ENCODE measurements around the gene AGBL3. TPM values are rescaled to one million over a fixed set of nuclear protein-coding genes. Genes with fewer than 3 reads are reported as not detected.

The AGBL3 gene
- total and polyA plus RNA-seq, 7 experiments from 2014 or later: 0.51 to 6.6 (median 2.9) TPM

DNA sequence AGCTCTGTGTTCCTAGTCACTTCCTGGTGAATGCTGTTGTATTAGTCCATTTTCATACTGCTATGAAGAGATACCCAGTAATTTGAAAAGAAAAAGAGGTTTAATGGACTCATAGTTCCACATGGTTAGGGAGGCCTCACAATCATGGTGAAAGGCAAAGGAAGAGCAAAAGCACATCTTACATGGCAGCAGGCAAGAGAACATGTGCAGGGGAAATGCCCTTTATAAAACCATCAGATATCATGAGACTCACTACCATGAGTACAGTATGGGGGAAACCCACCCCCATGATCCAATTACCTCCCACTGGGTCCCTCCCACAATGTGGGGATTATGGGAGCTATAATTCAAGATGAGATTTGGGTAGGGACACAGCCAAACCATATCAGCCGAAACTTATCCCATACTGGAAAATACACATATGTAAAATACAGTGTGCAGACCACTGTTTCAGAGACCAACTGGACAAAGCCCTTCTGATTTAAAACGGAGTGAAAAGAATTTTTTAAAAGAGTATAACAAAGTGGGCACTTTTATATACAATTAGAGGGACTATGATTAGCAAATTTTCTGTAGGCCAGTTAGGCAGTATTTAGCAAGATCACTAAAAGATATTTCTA lies 176.2 kb downstream of the AGBL3 start:
- no peak overlapping the region for H3K4me3 ChIP-seq (ENCODE audit: low read length)
- peaks cover 0 to 20% (median 6%) of the 10 kb centered on the region in 11 donors for H3K9me3 Mint-ChIP-seq
- no peak for DNase-seq
- H3K4me3 Mint-ChIP-seq: no peak overlapping the region
- peaks cover 0 to 10% (median 0%) of the 10 kb centered on the region in 3 experiments for H3K9me3 ChIP-seq (ENCODE audit: control insufficient read depth in 2 of 3, low read length in 3 of 3)
- ATAC-seq: no peak
- no peaks in the 10 kb centered on the region for H3K27me3 ChIP-seq (ENCODE audit: control insufficient read depth in 2 of 2, insufficient read depth in 2 of 2, low read length in 2 of 2)
- H3K36me3 ChIP-seq (ENCODE audit: control insufficient read depth in 2 of 3, insufficient read depth in 3 of 3, low read length in 3 of 3): peaks cover 0 to 51% (median 10%) of the 10 kb centered on the region in 3 experiments
- intact Hi-C loops (cut with micrococcal nuclease): no loop called here
- H3K27ac ChIP-seq (ENCODE audit: low read depth, low read length): no peak overlapping the region
- ChIA-PET POLR2A (interaction anchor here (0.7 to 12.9 kb wide), 2 partner anchors 14 to 25 kb away, joined by 4 to 183 read pairs; partner anchors contain the start of gene TMEM140), CTCF (no interaction called here)
- peaks cover 27 to 67% (median 54%) of the 10 kb centered on the region in 7 donors for H3K4me1 Mint-ChIP-seq
- no peaks in the 10 kb centered on the region for H3K27me3 Mint-ChIP-seq
- H3K4me1 ChIP-seq (ENCODE audit: control insufficient read depth in 2 of 2, insufficient read depth in 2 of 2, low read length in 2 of 2): peaks cover 19 to 26% of the 10 kb centered on the region in 2 donors
- peaks cover 21 to 78% (median 66%) of the 10 kb centered on the region in 5 donors for H3K36me3 Mint-ChIP-seq
- H3K27ac Mint-ChIP-seq: peak overlapping the region in 8 of 9 donors; percentile 14 to 93 (median 58)

DNA sequence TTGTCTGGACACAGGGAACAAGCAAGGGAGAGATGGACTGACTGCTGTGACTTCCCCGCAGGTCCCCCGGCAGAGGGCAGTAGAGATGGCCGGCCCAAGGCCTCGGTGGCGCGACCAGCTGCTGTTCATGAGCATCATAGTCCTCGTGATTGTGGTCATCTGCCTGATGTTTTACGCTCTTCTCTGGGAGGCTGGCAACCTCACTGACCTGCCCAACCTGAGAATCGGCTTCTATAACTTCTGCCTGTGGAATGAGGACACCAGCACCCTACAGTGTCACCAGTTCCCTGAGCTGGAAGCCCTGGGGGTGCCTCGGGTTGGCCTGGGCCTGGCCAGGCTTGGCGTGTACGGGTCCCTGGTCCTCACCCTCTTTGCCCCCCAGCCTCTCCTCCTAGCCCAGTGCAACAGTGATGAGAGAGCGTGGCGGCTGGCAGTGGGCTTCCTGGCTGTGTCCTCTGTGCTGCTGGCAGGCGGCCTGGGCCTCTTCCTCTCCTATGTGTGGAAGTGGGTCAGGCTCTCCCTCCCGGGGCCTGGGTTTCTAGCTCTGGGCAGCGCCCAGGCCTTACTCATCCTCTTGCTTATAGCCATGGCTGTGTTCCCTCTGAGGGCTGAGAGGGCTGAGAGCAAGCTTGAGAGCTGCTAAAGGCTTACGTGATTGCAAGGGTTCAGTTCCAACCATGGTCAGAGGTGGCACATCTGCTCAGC lies 178.2 kb downstream of the AGBL3 start:
- Mint-ChIP-seq H3K4me3 (no peak overlapping the region), H3K27ac (peak overlapping the region in 8 of 9 donors; percentile 65 to 87 (median 78)), H3K9me3 (peaks cover 0 to 13% (median 6%) of the 10 kb centered on the region in 11 donors), H3K27me3 (no peaks in the 10 kb centered on the region), H3K4me1 (peaks cover 39 to 76% (median 59%) of the 10 kb centered on the region in 7 donors), H3K36me3 (peaks cover 15 to 76% (median 65%) of the 10 kb centered on the region in 5 donors)
- intact Hi-C loops (cut with micrococcal nuclease): no loop called here
- Histone ChIP-seq H3K27ac (ENCODE audit: low read depth, low read length) (no peak overlapping the region), H3K27me3 (ENCODE audit: control insufficient read depth in 2 of 2, insufficient read depth in 2 of 2, low read length in 2 of 2) (no peaks in the 10 kb centered on the region), H3K4me3 (ENCODE audit: low read length) (no peak overlapping the region), H3K36me3 (ENCODE audit: control insufficient read depth in 2 of 3, insufficient read depth in 3 of 3, low read length in 3 of 3) (peaks cover 0 to 56% (median 10%) of the 10 kb centered on the region in 3 experiments), H3K4me1 (ENCODE audit: control insufficient read depth in 2 of 2, insufficient read depth in 2 of 2, low read length in 2 of 2) (peaks cover 21 to 33% of the 10 kb centered on the region in 2 donors), H3K9me3 (ENCODE audit: control insufficient read depth in 2 of 3, low read length in 3 of 3) (peaks cover 0 to 10% (median 0%) of the 10 kb centered on the region in 3 experiments)
- ChIA-PET CTCF (interaction anchor here (1.0 kb wide), 1 partner anchor 15 kb away, joined by 3 read pairs; no protein-coding TSS in a partner anchor), POLR2A (interaction anchor here (12.9 kb wide), 1 partner anchor 16 kb away, joined by 183 read pairs; the partner anchor contains the start of gene TMEM140)
- DNase-seq (no peak), ATAC-seq (no peak)

DNA sequence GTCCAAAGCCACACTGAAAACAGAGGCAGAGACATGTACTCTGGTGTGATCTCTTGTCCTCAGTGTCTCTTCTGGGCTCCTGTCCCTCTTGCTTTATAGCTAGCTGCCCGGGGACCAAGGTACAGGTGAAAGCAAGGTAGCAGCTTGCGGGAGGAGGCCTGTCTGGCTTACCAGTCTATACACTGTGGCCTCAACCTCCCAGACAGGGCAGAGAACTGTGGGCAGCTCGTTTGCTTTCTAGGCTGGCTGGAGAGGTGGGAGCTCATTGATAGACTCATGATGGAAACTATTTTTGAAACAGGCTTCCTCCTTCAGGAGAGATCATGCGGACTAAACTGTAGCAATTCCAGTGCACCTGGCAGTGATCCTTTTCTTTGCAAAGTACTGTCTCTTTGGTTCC lies 179.6 kb downstream of the AGBL3 start:
- ChIA-PET CTCF (no interaction called here), POLR2A (interaction anchor here (1.1 to 12.9 kb wide), 2 partner anchors 8 to 18 kb away, joined by 3 to 183 read pairs; partner anchors contain the start of gene TMEM140)
- intact Hi-C loops (cut with micrococcal nuclease): no loop called here
- Histone ChIP-seq H3K4me1 (ENCODE audit: control insufficient read depth in 2 of 2, insufficient read depth in 2 of 2, low read length in 2 of 2) (peaks cover 12 to 29% of the 10 kb centered on the region in 2 donors), H3K27me3 (ENCODE audit: control insufficient read depth in 2 of 2, insufficient read depth in 2 of 2, low read length in 2 of 2) (no peaks in the 10 kb centered on the region), H3K36me3 (ENCODE audit: control insufficient read depth in 2 of 3, insufficient read depth in 3 of 3, low read length in 3 of 3) (peaks cover 0 to 59% (median 10%) of the 10 kb centered on the region in 3 experiments), H3K4me3 (ENCODE audit: low read length) (no peak overlapping the region), H3K9me3 (ENCODE audit: control insufficient read depth in 2 of 3, low read length in 3 of 3) (peaks cover 0 to 10% (median 0%) of the 10 kb centered on the region in 3 experiments), H3K27ac (ENCODE audit: low read depth, low read length) (no peak overlapping the region)
- no peak for DNase-seq
- Mint-ChIP-seq H3K4me1 (peaks cover 30 to 71% (median 50%) of the 10 kb centered on the region in 7 donors), H3K9me3 (peaks cover 0 to 13% (median 6%) of the 10 kb centered on the region in 11 donors), H3K36me3 (peaks cover 13 to 68% (median 53%) of the 10 kb centered on the region in 5 donors), H3K4me3 (no peak overlapping the region), H3K27ac (peak overlapping the region in 8 of 9 donors; percentile 32 to 98 (median 85)), H3K27me3 (no peaks in the 10 kb centered on the region)
- ATAC-seq: no peak

DNA sequence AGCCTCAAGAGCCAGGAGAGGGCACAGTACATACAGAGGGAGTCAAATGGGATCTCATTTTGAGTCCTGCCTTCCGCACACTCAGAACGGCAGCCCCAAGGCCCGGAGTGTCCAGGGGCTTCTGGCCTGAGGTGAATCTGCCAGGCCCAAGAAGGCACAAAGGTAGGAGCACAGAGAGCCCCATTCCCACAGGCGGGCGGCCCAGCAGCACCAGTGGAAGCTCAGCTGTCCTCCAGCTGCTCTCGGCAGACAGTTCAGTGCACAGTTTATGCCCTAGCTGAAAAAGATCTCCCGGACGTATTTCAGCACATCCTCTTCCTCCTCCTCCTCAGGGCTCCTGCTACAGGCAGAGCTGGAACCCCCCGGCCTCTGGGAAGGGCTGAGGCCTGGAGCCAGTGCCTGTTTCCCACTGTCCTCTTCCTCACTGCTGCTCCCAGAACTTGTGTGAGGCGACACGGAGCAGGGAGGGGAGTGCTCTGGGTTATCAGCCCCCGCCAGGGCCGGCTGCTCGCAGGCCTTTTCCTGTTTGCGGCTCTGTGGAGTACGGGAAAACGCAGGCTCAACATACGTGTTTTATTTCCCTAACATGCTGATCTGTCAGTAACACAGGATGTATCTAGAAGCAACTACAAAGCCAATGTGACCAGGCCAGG lies 180.2 kb downstream of the AGBL3 start:
- Mint-ChIP-seq H3K27me3 (no peaks in the 10 kb centered on the region), H3K9me3 (peaks cover 0 to 13% (median 6%) of the 10 kb centered on the region in 11 donors), H3K4me3 (peak overlapping the region in 4 of 10 donors; percentile 1 to 91 (median 48)), H3K27ac (peak overlapping the region; percentile 68 to 98 (median 94)), H3K4me1 (peaks cover 26 to 70% (median 50%) of the 10 kb centered on the region in 7 donors), H3K36me3 (peaks cover 8 to 62% (median 47%) of the 10 kb centered on the region in 5 donors)
- ATAC-seq (no peak), DNase-seq (no peak)
- Histone ChIP-seq H3K4me1 (ENCODE audit: control insufficient read depth in 2 of 2, insufficient read depth in 2 of 2, low read length in 2 of 2) (peaks cover 16 to 29% of the 10 kb centered on the region in 2 donors), H3K36me3 (ENCODE audit: control insufficient read depth in 2 of 3, insufficient read depth in 3 of 3, low read length in 3 of 3) (peaks cover 0 to 57% (median 10%) of the 10 kb centered on the region in 3 experiments), H3K9me3 (ENCODE audit: control insufficient read depth in 2 of 3, low read length in 3 of 3) (peaks cover 0 to 10% (median 0%) of the 10 kb centered on the region in 3 experiments), H3K27ac (ENCODE audit: low read depth, low read length) (no peak overlapping the region), H3K27me3 (ENCODE audit: control insufficient read depth in 2 of 2, insufficient read depth in 2 of 2, low read length in 2 of 2) (no peaks in the 10 kb centered on the region), H3K4me3 (ENCODE audit: low read length) (no peak overlapping the region)
- intact Hi-C loops (cut with micrococcal nuclease): no loop called here
- CTCF ChIA-PET: no interaction called here
- POLR2A ChIA-PET: interaction anchor here (0.6 to 12.9 kb wide), 3 partner anchors 9 to 209 kb away, joined by 3 to 183 read pairs (median 9); partner anchors contain the start of gene TMEM140

DNA sequence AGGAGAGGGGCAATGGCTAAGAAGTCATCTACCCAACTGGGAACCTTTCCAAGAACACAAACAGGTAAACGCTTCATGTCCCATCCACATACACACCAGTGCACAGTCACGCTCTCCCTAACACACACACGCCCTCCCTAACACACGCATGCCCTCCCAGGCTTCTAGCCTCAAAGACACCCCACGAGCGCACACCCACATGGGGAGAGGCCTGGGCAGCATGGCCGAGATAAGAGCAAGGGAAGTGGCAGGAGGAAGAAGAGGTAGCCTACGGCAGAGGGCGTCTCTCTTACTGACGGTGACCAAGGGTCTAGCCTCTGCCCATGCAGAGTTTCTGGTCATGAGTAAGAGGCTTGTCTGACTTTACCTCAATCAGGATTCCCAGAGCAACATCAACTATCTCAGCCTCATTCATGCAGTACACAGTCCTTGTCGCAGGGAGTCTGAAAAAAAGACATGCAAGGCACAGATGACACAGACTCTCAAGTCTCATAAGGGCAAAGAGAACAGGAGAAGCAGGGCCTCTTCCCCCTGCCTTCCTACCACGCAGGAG lies 181.1 kb downstream of the AGBL3 start:
- DNase-seq (no peak), ATAC-seq (peak; percentile 13)
- H3K27me3 ChIP-seq (ENCODE audit: control insufficient read depth in 2 of 2, insufficient read depth in 2 of 2, low read length in 2 of 2): no peaks in the 10 kb centered on the region
- ChIA-PET CTCF (no interaction called here), POLR2A (interaction anchor here (0.5 to 12.9 kb wide), 4 partner anchors 10 to 498 kb away, joined by 3 to 183 read pairs (median 28); partner anchors contain the start of genes AGBL3 and TMEM140)
- no peak overlapping the region for H3K4me3 ChIP-seq (ENCODE audit: low read length)
- Mint-ChIP-seq H3K27me3 (no peaks in the 10 kb centered on the region), H3K4me1 (peaks cover 32 to 71% (median 49%) of the 10 kb centered on the region in 7 donors), H3K27ac (peak overlapping the region; percentile 90 to 98 (median 94)), H3K4me3 (peak overlapping the region; percentile 1 to 91 (median 50)), H3K36me3 (peaks cover 3 to 53% (median 37%) of the 10 kb centered on the region in 5 donors), H3K9me3 (peaks cover 0 to 6% (median 2%) of the 10 kb centered on the region in 11 donors)
- intact Hi-C loops (cut with micrococcal nuclease): no loop called here
- peaks cover 0 to 48% (median 10%) of the 10 kb centered on the region in 3 experiments for H3K36me3 ChIP-seq (ENCODE audit: control insufficient read depth in 2 of 3, insufficient read depth in 3 of 3, low read length in 3 of 3)
- peak overlapping the region; percentile 55 for H3K27ac ChIP-seq (ENCODE audit: low read depth, low read length)
- peaks cover 0 to under 1% (median 0%) of the 10 kb centered on the region in 3 experiments for H3K9me3 ChIP-seq (ENCODE audit: control insufficient read depth in 2 of 3, low read length in 3 of 3)
- peaks cover 16 to 29% of the 10 kb centered on the region in 2 donors for H3K4me1 ChIP-seq (ENCODE audit: control insufficient read depth in 2 of 2, insufficient read depth in 2 of 2, low read length in 2 of 2)
